ENCODE measurements around the gene CACNA1G.

The CACNA1G gene

DNA sequence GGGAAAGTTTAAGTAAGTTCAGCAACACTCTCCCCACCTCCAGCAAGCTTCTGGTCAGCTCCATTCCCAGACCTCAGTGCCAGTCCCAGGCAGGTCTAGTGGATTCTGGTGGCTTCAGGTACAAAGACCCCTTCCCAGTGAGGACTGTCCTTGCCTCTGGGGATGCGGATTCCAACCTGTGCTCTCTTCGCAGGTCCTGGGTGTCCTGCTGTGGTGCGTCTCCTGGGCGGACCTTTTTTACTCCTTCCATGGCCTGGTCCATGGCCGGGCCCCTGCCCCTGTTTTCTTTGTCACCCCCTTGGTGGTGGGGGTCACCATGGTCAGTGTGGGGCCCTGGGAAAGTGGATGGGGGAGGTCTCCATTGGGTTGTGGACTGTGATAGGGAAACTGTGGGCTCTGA lies 96.0 kb downstream of the CACNA1G start:
- Histone ChIP-seq H3K36me3 (no peaks in the 10 kb centered on the region), H3K4me1 (ENCODE audit: control insufficient read depth in 1 of 2, insufficient read depth in 1 of 2, low read depth in 1 of 2, low read length in 1 of 2) (peaks cover 17 to 18% of the 10 kb centered on the region in 2 experiments), H3K9me3 (no peaks in the 10 kb centered on the region), H3K27me3 (no peaks in the 10 kb centered on the region), H3K4me3 (ENCODE audit: low read depth in 1 of 2, low read length in 1 of 2) (no peak overlapping the region), H3K27ac (no peak overlapping the region)
- TF ChIP-seq, protein P1, sequence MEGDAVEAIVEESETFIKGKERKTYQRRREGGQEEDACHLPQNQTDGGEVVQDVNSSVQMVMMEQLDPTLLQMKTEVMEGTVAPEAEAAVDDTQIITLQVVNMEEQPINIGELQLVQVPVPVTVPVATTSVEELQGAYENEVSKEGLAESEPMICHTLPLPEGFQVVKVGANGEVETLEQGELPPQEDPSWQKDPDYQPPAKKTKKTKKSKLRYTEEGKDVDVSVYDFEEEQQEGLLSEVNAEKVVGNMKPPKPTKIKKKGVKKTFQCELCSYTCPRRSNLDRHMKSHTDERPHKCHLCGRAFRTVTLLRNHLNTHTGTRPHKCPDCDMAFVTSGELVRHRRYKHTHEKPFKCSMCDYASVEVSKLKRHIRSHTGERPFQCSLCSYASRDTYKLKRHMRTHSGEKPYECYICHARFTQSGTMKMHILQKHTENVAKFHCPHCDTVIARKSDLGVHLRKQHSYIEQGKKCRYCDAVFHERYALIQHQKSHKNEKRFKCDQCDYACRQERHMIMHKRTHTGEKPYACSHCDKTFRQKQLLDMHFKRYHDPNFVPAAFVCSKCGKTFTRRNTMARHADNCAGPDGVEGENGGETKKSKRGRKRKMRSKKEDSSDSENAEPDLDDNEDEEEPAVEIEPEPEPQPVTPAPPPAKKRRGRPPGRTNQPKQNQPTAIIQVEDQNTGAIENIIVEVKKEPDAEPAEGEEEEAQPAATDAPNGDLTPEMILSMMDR (IDR thresholded peaks at IDR 0.05) = no peak

DNA sequence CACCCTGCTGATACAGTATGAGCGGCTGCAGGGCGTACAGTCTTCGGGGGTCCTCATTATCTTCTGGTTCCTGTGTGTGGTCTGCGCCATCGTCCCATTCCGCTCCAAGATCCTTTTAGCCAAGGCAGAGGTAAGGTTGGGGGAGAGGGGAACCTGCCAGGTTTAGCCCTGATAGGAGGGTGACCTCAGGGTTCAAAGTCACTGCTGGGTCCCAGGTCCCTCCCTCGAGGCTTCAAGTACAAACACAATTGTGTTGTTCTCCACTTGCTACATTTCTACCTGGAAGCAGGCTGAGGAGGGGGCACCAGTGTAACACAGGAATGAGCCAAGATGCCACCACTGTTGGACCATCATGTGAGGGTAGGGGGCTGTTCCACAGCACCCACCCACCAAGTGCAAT lies 96.5 kb downstream of the CACNA1G start:
- H3K9me3 ChIP-seq = no peaks in the 10 kb centered on the region
- H3K4me3 ChIP-seq (ENCODE audit: low read depth in 1 of 2, low read length in 1 of 2) = no peak overlapping the region

DNA sequence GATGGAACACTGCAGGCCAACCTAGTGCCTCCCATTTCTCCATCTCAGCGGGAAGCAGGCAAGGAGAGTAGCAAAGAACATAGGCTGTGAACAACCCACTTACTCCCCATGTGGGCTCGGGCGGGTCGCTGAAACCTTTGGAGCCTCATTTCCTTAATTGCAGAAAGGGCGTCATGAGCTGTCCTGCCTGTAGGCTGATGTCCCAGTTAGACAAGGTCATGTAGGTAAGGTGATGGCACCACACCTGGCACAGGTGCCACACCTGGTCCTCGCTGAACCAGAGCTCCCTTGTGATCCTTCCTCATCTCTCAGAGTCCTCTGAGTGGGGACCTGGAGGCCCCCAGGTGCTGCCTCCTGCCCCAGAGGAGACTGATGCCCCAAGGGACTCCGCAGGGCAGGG lies 97.1 kb downstream of the CACNA1G start:
- Histone ChIP-seq H3K27me3 (no peaks in the 10 kb centered on the region), H3K4me1 (ENCODE audit: control insufficient read depth in 1 of 2, insufficient read depth in 1 of 2, low read depth in 1 of 2, low read length in 1 of 2) (peaks cover 26% of the 10 kb centered on the region in 2 experiments), H3K27ac (no peak overlapping the region), H3K4me3 (ENCODE audit: low read depth in 1 of 2, low read length in 1 of 2) (no peak overlapping the region), H3K9me3 (no peaks in the 10 kb centered on the region), H3K36me3 (no peaks in the 10 kb centered on the region)
- TF ChIP-seq, protein P1 (IDR thresholded peaks at IDR 0.05) = no peak

More for the DNA sequence above, 96.5 kb downstream of the CACNA1G start:
- H3K27ac ChIP-seq = no peak overlapping the region
- TF ChIP-seq, protein P1 (IDR thresholded peaks at IDR 0.05) = no peak
- no peaks in the 10 kb centered on the region for H3K27me3 ChIP-seq
- peaks cover 23% of the 10 kb centered on the region in 2 experiments for H3K4me1 ChIP-seq (ENCODE audit: control insufficient read depth in 1 of 2, insufficient read depth in 1 of 2, low read depth in 1 of 2, low read length in 1 of 2)
- H3K36me3 ChIP-seq = no peaks in the 10 kb centered on the region

DNA sequence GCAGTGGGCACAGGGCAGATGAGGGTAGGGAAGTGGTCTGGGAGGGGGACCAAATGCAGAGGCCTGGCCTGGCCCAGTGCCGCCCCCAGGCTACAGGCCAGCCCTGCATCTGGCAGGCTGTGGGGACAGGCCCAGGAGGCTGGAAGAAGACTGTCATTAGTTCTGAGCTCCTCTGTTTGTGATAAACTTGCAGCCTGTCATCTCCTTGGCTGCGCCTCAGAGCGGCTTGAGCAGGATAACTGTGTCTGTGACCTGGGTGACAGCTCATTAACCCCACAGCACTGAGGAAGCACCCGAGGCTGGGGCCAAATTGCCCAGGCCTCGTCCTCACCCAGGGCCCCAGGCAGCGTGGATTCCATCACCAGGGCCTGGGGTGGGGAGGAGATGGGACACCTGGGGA lies 98.1 kb downstream of the CACNA1G start:
- TF ChIP-seq, protein P1 (IDR thresholded peaks at IDR 0.05) = no peak
- Histone ChIP-seq H3K36me3 (no peaks in the 10 kb centered on the region), H3K4me3 (ENCODE audit: low read depth in 1 of 2, low read length in 1 of 2) (no peak overlapping the region), H3K4me1 (ENCODE audit: control insufficient read depth in 1 of 2, insufficient read depth in 1 of 2, low read depth in 1 of 2, low read length in 1 of 2) (peaks cover 26% of the 10 kb centered on the region in 2 experiments), H3K27me3 (no peaks in the 10 kb centered on the region), H3K9me3 (no peaks in the 10 kb centered on the region), H3K27ac (no peak overlapping the region)

DNA sequence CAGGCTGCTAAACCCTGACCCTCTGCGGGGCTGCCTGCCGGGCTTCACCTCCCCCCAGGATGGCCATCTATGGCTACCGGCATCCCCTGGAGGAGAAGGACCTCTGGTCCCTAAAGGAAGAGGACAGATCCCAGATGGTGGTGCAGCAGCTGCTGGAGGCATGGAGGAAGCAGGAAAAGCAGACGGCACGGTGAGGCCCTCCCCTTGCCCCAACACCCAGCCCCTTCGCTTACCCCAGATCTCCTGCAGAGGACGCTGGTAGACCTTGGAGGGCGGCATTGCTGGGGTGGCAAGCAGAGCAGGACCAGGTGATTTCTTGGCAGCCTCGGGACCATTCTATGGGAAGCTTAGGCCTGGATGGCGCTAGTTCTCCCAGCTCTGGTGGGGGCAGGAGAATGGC lies 98.7 kb downstream of the CACNA1G start:
- no peaks in the 10 kb centered on the region for H3K9me3 ChIP-seq
- H3K4me3 ChIP-seq (ENCODE audit: low read depth in 1 of 2, low read length in 1 of 2) = no peak overlapping the region
- TF ChIP-seq, protein P1 (IDR thresholded peaks at IDR 0.05) = no peak
- no peaks in the 10 kb centered on the region for H3K36me3 ChIP-seq
- H3K27me3 ChIP-seq = no peaks in the 10 kb centered on the region
- peaks cover 26 to 30% of the 10 kb centered on the region in 2 experiments for H3K4me1 ChIP-seq (ENCODE audit: control insufficient read depth in 1 of 2, insufficient read depth in 1 of 2, low read depth in 1 of 2, low read length in 1 of 2)
- H3K27ac ChIP-seq = no peak overlapping the region

Data from neutrophil (primary cell).